HG03378 (cell line): ENCODE measurements around the gene CBFA2T2.
"Not testable (repeated sequence)": the region's sequence is repeated elsewhere in the genome, so short reads cannot be mapped to it uniquely, and the experiment has no call there.

Source experiments
- ATAC-seq: cut with Tn5 transposase; IDR thresholded peaks from one replicate; pipeline ENCODE4 v1.9.1; 2021; ENCODE audit warnings: mild to moderate bottlenecking, moderate library complexity; ENCODE audit not compliant: unreplicated experiment

Gene CBFA2T2

DNA sequence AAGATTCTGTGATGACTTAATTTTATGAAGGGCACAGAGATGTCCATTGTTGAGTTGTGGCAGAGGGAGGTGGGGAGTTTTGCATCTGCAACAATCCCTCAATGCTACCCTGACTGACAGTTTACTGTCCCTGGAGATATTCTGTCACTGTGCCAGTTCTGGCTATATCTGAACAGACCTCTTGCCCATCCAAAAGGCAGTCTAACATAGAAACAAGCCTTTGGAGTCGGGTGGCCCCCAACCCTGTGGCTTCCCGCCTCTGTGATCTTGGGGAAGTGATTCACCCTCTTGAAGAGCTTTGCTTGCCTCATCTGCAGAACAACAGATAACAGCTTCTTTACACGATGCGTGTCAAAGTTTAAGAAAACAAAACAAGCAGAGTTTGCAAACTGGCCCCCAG, 200.1 kb downstream of the CBFA2T2 start:
- ATAC-seq: no peak

DNA sequence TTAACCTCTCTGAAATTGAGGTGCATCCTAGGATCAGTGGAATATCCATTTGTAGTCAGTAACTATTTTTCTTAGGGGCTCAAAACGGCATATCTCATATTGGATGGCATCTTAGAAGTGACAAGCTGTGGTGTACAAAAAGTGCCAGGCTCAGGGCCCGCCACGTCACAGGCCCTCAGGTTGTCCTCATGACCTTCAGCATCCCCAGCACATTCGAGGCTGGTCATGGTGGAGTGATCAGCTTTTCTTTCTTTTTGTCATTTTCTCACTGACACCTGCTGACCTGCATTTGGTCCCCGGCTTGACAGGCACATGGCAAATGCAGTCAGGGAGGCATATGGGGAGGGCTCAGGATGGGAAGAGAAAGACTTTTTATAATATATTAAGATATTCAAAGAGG, 203.4 kb downstream of the CBFA2T2 start:
- ATAC-seq: no peak

DNA sequence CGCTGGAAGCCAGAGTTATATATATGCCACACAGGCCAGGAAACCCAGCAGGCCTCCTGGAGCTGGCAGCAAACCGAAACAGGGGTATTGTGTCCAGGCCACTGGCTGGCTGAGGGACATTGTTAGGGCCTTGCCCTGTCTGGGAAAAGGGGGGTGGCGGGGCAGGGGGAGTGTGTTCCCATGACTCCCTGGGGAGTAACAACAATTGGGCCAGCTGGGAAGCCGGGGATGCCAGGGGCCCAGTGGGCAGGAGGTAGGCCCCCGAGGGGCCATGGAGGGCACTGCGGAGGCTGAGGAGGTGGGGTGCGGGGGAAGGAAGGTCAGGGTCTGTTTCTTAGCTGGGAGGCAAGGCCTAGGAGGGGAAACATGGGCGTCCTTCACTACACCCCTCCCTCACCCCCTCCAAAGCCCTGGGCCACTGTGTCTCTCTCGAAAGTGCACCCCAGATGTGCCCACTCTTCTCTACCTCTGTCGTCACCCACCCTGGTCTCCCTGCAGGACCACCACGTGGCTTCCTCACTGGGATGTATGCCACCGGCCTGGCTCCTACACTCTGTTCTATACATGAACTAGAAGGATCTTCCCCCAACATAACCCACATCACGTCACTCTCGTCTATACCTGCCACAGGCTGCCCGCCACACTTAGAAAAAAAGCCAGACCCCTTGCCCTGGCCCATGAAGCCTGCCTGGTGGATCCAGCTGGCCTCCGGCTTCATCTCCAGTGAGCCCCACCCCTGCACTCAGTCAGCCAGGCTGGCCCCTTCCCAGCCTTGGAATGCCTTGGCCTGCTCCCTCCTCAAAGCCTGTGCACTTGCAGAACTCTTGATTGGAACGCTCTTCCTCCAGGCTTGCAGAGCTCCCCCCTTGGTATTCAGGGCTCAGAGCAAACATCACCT, 204.1 kb downstream of the CBFA2T2 start:
- ATAC-seq: no peak

DNA sequence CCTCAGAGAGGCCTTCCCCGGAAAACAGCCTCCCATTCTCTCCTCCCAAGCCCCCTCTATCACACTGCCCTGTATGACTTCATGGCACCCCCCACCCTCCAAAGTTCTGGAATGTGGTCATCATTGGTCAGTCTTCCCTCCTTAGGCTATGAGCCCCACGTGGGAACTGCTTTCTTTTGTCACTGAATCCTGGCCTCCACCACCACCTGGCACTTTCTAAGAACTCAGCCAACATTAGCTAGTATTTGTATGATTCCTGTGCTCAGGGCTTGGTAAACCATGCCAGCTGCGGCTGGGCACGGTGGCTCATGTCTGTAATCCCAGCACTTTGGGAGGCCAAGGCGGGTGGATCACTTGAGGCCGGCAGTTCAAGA, 204.7 kb downstream of the CBFA2T2 start:
- no peak for ATAC-seq

DNA sequence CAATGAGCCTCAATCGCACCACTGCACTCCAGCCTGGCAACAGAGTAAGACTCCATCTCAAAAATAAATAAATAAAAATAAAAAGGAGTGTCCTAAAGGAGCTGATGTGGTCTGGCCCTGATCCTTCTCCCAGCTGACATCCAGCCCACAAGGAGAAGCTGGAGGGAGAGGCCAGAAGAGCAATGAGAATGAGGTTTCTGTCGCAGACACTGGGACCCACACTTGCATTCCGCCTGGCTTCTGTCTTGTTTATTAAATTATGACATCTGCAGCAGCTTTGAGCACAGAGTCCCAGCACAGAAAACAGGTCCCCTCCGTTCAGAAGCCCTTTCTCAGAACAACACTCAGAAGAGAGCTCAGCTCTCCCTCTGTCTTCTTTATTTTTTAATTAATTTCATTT, 206.6 kb downstream of the CBFA2T2 start:
- no peak for ATAC-seq

DNA sequence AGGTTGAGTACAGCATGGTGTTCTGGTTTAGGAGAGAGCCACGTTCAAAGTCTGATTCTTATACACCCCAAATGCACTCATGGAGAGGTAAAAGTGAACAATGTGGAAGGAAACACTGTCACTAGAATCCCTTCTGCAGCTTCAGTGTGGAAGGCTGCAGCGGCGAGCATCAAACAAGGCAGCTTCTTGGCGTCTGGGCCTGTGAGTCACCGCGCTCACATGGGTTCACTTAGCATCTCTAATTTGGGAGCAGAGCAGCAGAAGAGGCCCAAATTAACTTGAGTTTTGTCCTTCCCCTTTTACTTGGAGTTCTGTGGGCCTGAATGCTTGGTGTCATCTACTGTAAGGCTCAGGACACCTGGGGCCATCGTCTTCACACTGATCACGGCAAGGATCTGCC, 207.2 kb downstream of the CBFA2T2 start:
- no peak for ATAC-seq

DNA sequence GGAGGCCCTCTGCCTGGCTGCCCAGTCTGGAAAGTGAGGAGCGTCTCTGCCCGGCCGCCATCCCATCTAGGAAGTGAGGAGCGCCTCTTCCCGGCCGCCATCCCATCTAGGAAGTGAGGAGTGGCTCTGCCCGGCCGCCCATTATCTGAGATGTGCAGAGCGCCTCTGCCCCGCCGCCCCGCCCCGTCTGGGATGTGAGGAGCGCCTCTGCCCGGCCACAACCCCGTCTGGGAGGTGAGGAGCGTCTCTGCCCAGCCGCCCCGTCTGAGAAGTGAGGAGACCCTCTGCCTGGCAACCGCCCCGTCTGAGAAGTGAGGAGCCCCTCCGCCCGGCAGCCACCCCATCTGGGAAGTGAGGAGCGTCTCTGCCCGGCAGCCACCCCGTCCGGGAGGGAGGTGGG, 209.1 kb downstream of the CBFA2T2 start:
- ATAC-seq: not testable (repeated sequence)
